Colonic mucosa (tissue), 4 donors: ENCODE measurements around the gene TBRG1. TPM values are rescaled to one million over a fixed set of nuclear protein-coding genes. Genes with fewer than 3 reads are reported as not detected.

Source experiments
- DNase-seq: peaks from one replicate; pipeline ENCODE4 v3.0.0-alpha.2; 2020
- H3K27ac ChIP-seq: fragments of 200-600 bp; one replicate; pipeline ENCODE4 v1.8.0; 2021
- H3K27me3 ChIP-seq: fragments of 200-600 bp; one replicate; pipeline ENCODE4 v1.8.0; 2021
- H3K36me3 ChIP-seq: fragments of 200-600 bp; one replicate; pipeline ENCODE4 v1.8.0; 2021
- H3K4me1 ChIP-seq: fragments of 200-600 bp; one replicate; pipeline ENCODE4 v1.8.0; 2021; ENCODE audit warnings: mild to moderate bottlenecking
- H3K4me3 ChIP-seq: fragments of 200-600 bp; one replicate; pipeline ENCODE4 v1.8.0; 2021
- H3K9ac ChIP-seq, 2 donors: one replicate each; pipeline ENCODE4 v1.7.0; 2013; ENCODE audit warnings: control low read depth in 2 of 2, low read depth in 2 of 2, low read length in 2 of 2
- H3K9me3 ChIP-seq: fragments of 200-600 bp; one replicate; pipeline ENCODE4 v1.8.0; 2021
- CTCF ChIP-seq: fragments of 200-600 bp; IDR thresholded peaks from one replicate; pipeline ENCODE4 v1.8.0; 2022; ENCODE audit warnings: antibody characterized with exemption, mild to moderate bottlenecking
- intact Hi-C: fragments of 100-400 bp; cut with DNase I; formaldehyde crosslinking; loops from one replicate; pipeline ENCODE4 v1.14.1; 2022
- total RNA-seq, 2 donors: library from RNA; stranded (reverse); fragmentation: NEBNext Ultra II Directional in 1 of 2; extraction: Animal tissue kit (Norgen Biotek cat#: 25700) in 1 of 2; gene quantifications; one replicate each; pipeline ENCODE4 v1.2.1, GENCODE V29; 2021
- donor health status: healthy.
- donor health status: DM: no; HTN: no; CAD: no.
- donor health status: DM: no; HTN: no; CAD: no.

TBRG1 gene
- total RNA-seq, 2 donors from 2014 or later: 25.7 to 29.1 TPM

DNA sequence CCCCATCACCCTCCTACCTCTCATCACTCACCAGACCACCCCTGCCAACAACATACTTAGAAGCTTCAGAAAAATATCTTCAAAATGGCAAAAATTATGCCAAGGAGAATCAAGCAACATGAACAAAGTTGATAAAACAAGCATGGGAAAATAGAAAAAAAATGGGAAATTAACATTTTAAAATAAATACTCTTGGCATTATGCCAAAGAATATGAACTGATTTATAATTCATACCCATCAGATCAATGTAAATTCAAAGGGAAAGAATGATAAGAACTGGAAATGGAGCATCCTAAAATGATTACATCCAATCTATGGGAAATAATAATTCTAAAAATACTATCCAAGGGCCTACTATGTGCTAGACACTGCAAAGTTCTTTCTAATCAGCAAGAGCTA lies 38.9 kb downstream of the TBRG1 start:
- Histone ChIP-seq H3K9me3 (no peaks in the 10 kb centered on the region), H3K4me1 (no peaks in the 10 kb centered on the region), H3K9ac (no peak overlapping the region), H3K27me3 (no peaks in the 10 kb centered on the region), H3K36me3 (no peaks in the 10 kb centered on the region), H3K4me3 (no peak overlapping the region), H3K27ac (no peak overlapping the region)
- no peak for TF ChIP-seq CTCF
- DNase-seq: no peak
- intact Hi-C loops: no loop called here

DNA sequence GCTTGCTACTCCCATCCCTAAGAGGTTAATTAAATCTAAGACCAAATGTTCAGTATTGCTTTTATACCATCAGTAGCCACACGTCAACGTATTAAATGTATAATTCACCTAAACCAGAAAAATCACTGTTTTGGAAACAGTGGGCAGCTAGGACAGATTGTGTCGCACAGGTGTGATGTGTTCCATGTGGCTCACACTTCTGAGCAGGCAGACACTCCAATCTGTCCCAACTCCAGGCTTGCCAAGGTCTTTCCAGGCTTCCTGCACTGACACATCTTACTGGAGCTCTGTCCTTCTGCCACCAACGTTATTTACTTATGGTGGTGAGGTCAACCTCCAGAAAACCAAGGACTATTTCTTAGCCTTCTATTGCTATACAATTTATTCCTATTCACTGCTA lies 39.4 kb downstream of the TBRG1 start:
- no peak for DNase-seq
- H3K27ac ChIP-seq: no peak overlapping the region
- H3K4me3 ChIP-seq: no peak overlapping the region
- intact Hi-C loops: no loop called here
- H3K4me1 ChIP-seq: no peaks in the 10 kb centered on the region
- no peak overlapping the region for H3K9ac ChIP-seq
- H3K27me3 ChIP-seq: no peaks in the 10 kb centered on the region
- no peak for TF ChIP-seq CTCF
- no peaks in the 10 kb centered on the region for H3K36me3 ChIP-seq
- no peaks in the 10 kb centered on the region for H3K9me3 ChIP-seq

DNA sequence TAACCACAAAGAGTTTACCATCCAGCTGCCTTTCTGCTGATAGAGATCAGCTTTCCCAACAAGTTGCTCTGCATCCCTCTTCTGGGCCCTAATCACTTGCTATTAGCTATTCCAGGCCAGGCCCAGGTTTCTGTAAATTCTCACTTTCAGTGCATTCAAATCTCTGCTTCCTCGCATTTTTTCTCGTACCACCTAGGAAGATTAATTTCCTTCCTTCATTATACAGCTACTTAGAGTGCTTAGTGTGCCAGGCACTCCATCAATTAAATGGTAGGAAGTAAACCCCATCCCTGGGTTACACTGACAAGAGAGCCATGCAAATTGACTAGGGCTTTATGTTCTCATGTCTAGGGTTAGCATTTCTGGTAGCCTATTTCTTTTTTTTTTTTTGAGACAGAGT lies 41.2 kb downstream of the TBRG1 start:
- intact Hi-C loops: no loop called here
- TF ChIP-seq CTCF: no peak
- no peaks in the 10 kb centered on the region for H3K36me3 ChIP-seq

DNA sequence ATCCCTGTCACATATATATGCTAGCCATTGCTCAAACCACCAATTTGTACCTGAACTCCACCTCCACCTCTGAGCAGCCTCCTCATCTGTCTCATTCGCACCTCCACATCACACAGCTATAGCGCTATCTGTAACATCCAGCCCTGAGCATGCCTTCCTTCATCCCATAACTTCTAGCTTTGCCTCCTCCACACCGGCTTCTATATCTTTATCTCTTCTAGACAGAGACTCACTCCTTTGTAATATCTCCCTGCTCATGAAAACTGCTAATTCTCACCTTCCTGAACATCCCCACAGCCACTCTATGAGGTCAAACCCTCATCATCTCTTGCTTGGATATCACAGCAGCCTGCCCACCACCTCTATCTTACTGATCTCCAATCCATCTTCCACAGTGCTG lies 44.9 kb downstream of the TBRG1 start:
- no peak for TF ChIP-seq CTCF
- Histone ChIP-seq H3K27me3 (no peaks in the 10 kb centered on the region), H3K4me3 (no peak overlapping the region), H3K9me3 (no peaks in the 10 kb centered on the region), H3K36me3 (no peaks in the 10 kb centered on the region), H3K27ac (no peak overlapping the region), H3K9ac (no peak overlapping the region), H3K4me1 (no peaks in the 10 kb centered on the region)
- DNase-seq: no peak
- intact Hi-C loops: loop anchor here (5.0 kb wide), 1 partner anchor 125 kb away; no protein-coding TSS in a partner anchor

More for the DNA sequence above, 41.2 kb downstream of the TBRG1 start:
- Histone ChIP-seq H3K4me3 (no peak overlapping the region), H3K9me3 (no peaks in the 10 kb centered on the region), H3K4me1 (no peaks in the 10 kb centered on the region), H3K27me3 (no peaks in the 10 kb centered on the region), H3K9ac (no peak overlapping the region), H3K27ac (no peak overlapping the region)
- no peak for DNase-seq

DNA sequence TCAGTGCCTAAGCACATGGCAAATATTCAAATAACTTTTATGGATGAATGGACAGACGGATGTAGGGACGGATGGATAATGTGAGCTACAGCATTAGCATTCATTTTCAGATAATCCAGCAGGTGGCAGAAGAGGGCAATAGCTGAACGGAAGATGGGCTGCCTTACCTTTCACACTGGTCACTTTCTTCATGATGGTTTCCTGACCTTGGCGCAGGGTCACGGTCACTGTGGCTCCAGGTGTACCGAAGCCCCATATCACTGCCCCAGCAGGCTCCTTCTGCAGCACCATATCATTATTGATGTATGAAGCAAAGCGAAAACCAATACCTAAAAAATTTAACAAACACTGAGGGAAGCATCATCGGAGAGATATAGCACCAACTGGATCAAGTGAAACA lies 46.5 kb downstream of the TBRG1 start:
- Histone ChIP-seq H3K4me1 (no peaks in the 10 kb centered on the region), H3K9ac (no peak overlapping the region), H3K4me3 (no peak overlapping the region), H3K9me3 (no peaks in the 10 kb centered on the region), H3K27ac (no peak overlapping the region), H3K27me3 (no peaks in the 10 kb centered on the region), H3K36me3 (no peaks in the 10 kb centered on the region)
- peak; percentile 71 for DNase-seq
- TF ChIP-seq CTCF: peak; percentile 83
- intact Hi-C loops: loop anchor here (2.0 to 5.0 kb wide), 3 partner anchors 94 to 168 kb away; partner anchors contain the start of gene ESAM
